Ecto neural progenitor cell (in vitro differentiated cells): ENCODE results near the gene ELMOD3.
"Not testable (repeated sequence)": the region's sequence is repeated elsewhere in the genome, so short reads cannot be mapped to it uniquely, and the experiment has no call there.

Experiments
- DNase-seq: peaks from one replicate; pipeline ENCODE4 v3.0.0-alpha.2; 2018; ENCODE audit warnings: low spot score

The ELMOD3 gene

GRCh38 chr2:85329701-85330100 lies 24.9 kb upstream of the ELMOD3 start:
- DNase-seq, result not testable (repeated sequence)

DNA sequence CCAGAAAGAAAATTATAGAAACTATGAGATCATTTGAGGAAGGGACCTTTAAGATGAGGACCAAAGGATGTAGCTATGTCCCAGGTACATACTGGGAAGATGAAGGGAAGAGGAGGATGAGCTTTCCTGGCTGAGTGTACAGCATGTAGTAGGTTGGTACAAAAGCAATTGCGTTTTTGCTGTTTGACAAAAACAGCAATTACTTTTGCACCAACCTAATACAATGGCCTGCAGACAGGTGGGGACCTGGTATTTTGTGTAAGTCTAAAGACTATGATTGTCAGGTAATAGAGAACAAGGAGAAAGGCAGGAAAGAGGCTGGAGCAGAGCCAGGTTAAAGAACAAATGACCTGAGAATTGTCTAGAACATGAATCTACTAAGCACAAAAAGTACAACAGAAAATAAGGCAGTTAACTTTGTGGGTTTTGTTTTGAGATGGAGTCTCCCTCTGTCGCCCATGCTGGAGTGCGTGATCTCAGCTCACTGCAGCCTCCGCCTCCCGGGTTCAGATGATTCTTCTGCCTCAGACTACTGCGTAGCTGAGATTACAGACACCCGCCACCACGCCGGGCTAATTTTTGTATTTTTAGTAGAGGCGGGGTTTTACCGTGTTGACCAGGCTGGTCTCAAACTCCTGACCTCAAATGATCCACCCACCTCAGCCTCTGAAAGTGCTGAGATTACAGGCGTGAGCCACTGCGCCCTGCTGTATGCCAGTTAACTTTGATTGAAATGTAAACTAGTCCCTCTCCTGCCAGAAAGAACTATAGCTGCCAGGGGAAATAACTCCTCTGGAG lies 23.5 kb upstream of the ELMOD3 start:
- DNase-seq, result no peak

- DNase-seq, result not testable (repeated sequence)
These were observed 20.7 kb upstream of the ELMOD3 start for GRCh38 chr2:85333877-85334276.

DNA sequence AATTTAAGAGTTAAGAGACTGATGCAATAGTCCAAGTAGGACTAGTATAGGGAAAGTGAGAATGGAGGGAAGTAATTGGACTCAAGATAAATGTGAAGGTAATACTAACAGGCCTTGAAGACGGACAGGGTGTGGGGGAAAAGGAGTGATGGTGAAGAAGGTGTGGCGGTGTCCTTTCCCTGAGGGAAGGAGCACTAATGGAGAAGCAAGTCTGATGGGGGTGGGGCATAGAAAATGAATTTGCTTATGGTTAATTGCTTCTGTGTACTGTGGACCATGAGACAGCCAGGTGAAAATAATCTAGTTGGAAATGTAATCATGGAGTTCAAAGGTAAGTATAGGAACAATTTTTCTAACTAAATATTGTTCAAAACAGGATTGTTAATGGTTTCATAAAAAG lies 19.6 kb upstream of the ELMOD3 start:
- DNase-seq, result no peak

- DNase-seq, result no peak
These were observed 14.3 kb upstream of the ELMOD3 start for GRCh38 chr2:85340034-85340892.

DNA sequence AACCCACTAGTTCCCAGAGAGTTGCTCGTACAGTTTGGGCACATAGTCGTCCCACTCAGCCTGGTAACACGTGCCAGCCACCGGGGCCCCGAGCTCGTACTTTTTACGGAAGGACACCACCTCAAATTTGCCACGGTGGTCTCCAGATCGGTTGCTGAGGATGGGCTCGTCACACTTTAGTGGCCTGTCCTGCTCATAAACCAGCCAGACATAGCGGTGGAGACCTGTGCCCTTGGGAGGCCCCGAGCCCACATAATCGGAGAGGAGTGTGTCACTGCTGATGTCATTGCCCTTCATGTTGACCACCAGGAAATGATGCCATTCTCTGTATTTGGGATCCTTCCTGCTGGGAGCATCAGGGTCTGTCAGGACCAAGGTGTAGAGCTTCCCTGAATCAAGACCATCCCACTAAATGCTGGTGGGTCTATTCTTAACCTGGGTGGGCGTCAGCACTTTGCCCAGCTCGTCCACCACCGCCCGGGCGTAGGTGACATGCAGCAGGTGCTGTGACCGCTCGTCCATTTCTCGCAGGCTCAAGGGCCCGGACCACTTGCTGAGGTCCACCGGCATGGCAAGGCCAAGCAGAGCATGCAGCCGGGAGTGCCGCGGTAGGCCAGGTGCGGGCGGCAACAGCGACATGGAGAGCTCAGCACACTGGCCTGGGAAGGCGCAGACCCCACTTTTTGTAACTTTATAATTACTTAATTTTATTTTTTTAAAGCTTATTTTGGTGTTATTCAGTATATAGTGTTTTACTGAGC lies 13.1 kb upstream of the ELMOD3 start:
- no peak for DNase-seq

GRCh38 chr2:85342156-85342555 lies 12.4 kb upstream of the ELMOD3 start:
- no peak for DNase-seq

GRCh38 chr2:85343207-85343895 lies 11.2 kb upstream of the ELMOD3 start:
- DNase-seq, result not testable (repeated sequence)

- DNase-seq, result no peak
These were observed 10.1 kb upstream of the ELMOD3 start for GRCh38 chr2:85344356-85344954.

- no peak for DNase-seq
These were observed 7.0 kb upstream of the ELMOD3 start for GRCh38 chr2:85347599-85347998.

DNA sequence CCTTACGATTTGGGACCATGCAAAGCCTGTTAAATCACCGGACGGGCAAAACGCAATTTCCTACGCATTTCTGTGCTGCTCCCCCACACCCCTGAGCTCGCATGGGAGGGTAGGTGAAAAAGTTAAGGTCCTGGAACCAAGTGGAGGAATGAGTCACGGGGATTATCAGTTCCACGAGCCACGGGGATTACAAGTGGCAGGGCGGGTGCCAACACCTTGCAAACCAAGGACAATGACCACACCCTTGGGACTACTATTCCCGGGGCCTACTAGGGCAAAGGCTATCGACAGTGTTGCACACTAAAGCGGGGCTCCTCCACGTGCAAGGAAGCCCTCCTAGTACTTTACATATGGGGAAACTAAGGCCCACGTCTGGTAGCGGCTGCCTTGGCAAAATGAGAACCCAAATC lies 688 bp upstream of the ELMOD3 start:
- DNase-seq, result no peak

GRCh38 chr2:85355073-85355410 lies 473 bp downstream of the ELMOD3 start:
- no peak for DNase-seq

- no peak for DNase-seq
These were observed 952 bp downstream of the ELMOD3 start for GRCh38 chr2:85355521-85355920.

DNA sequence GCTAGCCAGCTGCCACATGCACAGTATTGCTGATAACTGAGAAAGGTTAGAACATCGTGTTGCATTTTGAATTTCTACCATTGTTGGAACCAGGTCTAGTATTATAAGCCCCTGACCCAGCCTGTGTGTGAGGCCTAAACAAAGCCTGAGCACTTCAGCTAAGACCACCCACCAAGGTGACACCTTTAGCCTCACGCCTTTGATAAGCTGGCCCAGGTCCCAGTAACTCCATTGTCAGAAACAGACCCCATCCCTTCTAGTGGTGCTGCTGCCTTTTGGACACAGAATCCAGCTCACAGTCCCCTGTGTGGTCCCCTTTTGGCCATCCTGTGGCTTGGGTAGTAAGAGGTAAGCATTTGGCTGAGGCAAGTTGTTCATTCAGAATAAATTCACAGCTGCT lies 1.6 kb downstream of the ELMOD3 start:
- DNase-seq, result no peak

- no peak for DNase-seq
These were observed 3.2 kb downstream of the ELMOD3 start for GRCh38 chr2:85357736-85358135.

- not testable (repeated sequence) for DNase-seq
These were observed 8.3 kb downstream of the ELMOD3 start for GRCh38 chr2:85362653-85363387.

DNA sequence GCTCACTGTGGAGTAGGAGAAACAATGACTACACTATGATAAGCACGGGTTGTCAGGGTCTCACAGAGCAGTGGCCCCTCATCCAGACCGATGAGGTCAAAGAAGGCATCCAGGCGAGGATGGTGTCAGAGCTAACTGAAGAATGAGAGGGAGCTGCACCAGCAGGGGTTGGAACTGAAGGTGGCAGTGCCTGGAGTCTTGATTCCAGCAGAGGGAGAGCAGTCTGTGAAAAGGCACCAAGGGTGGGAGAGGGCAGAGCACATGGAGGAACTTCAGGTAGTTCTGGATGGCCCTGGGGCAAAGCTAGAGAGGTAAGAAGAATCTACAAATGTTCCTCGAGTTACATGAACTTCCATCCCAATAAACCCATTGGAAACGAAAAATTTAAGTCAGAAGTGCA lies 12.6 kb downstream of the ELMOD3 start:
- no peak for DNase-seq

GRCh38 chr2:85368921-85369320 lies 14.4 kb downstream of the ELMOD3 start:
- no peak for DNase-seq

- DNase-seq, result no peak
These were observed 14.9 kb downstream of the ELMOD3 start for GRCh38 chr2:85369500-85369899.

GRCh38 chr2:85371045-85371444 lies 16.5 kb downstream of the ELMOD3 start:
- no peak for DNase-seq
